ENCODE results near the gene NR2E1. TPM values are rescaled to one million over a fixed set of nuclear protein-coding genes. Genes with fewer than 3 reads are reported as not detected.

The NR2E1 gene
- total RNA-seq, 1 experiment from 2014 or later = not detected

- Histone ChIP-seq H4K20me1 (ENCODE audit: control insufficient read depth, insufficient read depth, insufficient read length) (no peaks in the 10 kb centered on the region), H3K79me2 (ENCODE audit: insufficient read depth, low read length) (no peaks in the 10 kb centered on the region), H2BK5ac (ENCODE audit: insufficient read length, low read length) (no peak overlapping the region), H3T11ph (ENCODE audit: low read length) (no peak overlapping the region), H3K27ac (ENCODE audit: insufficient read length, low read depth, low read length) (no peak overlapping the region), H3K79me1 (ENCODE audit: insufficient read depth, low read depth, low read length, poor library complexity, severe bottlenecking) (no peaks in the 10 kb centered on the region), H2AFZ (ENCODE audit: low read length) (no peak overlapping the region), H2AK5ac (ENCODE audit: insufficient read length, low read length) (no peak overlapping the region), H4K91ac (ENCODE audit: insufficient read length, low read depth, low read length) (no peak overlapping the region), H3K9me3 (ENCODE audit: control insufficient read depth, low read depth, low read length) (no peaks in the 10 kb centered on the region), H2BK20ac (ENCODE audit: low read depth, low read length, poor library complexity, severe bottlenecking) (no peak overlapping the region), H4K8ac (replicated peaks; ENCODE audit: insufficient read length, low read depth, low read length) (no peak overlapping the region), H3K4me2 (ENCODE audit: insufficient read depth, insufficient read length, low read length) (peak overlapping the region; percentile 74), H3K23ac (ENCODE audit: insufficient read length, low read depth, low read length) (no peak overlapping the region), H3K14ac (ENCODE audit: insufficient read depth, low read length) (no peak overlapping the region; the same call in 1 of the 2 replicates), H3K23me2 (ENCODE audit: insufficient read length, low read depth, low read length, poor library complexity, severe bottlenecking) (peaks cover 4% of the 10 kb centered on the region), H4K5ac (ENCODE audit: insufficient read length, low read depth, low read length) (no peak overlapping the region), H3K56ac (ENCODE audit: insufficient read length, low read depth, low read length) (no peak overlapping the region), H2BK15ac (ENCODE audit: low read depth, low read length) (no peak overlapping the region), H2BK120ac (ENCODE audit: low read depth, low read length, poor library complexity, severe bottlenecking) (no peak overlapping the region), H3K27me3 (ENCODE audit: insufficient read depth, low read length) (peaks cover 100% of the 10 kb centered on the region), H3K9ac (ENCODE audit: extremely low read depth, insufficient read length, low read length) (no peak overlapping the region), H3K4ac (ENCODE audit: low read depth, low read length) (no peak overlapping the region), H3K18ac (ENCODE audit: insufficient read length, low read depth, low read length) (no peak overlapping the region), H3K4me1 (ENCODE audit: insufficient read depth, low read length) (no peaks in the 10 kb centered on the region; the same call in 1 of the 2 replicates), H2BK12ac (ENCODE audit: insufficient read length, low read depth, low read length) (no peak overlapping the region)
- DNase-seq = peak; percentile 37
- WGBS (ENCODE audit: extremely low coverage, insufficient read length, low lambda C conversion rate) = no CpG with 5 or more reads among the region's 58 CpGs
- Mint-ChIP-seq H3K36me3 (ENCODE audit: insufficient read depth in 1 of 3, low read depth in 3 of 3) (no peaks in the 10 kb centered on the region), H3K27me3 (ENCODE audit: low read depth) (peaks cover 100% of the 10 kb centered on the region), H3K27ac (no peak overlapping the region), H3K9me3 (peaks cover 0 to 8% of the 10 kb centered on the region in 2 experiments; a peak in 2 of 5 replicates), H3K4me1 (peaks cover 43 to 71% of the 10 kb centered on the region in 2 experiments), H3K4me3 (peak overlapping the region; percentile 39 to 75)
- TF ChIP-seq CTCF (conservative IDR thresholded peaks at IDR 0.05) = no peak
Measured at GRCh38 chr6:108166664-108167448, 1.0 kb downstream of the NR2E1 start.
